ENCODE measurements around the gene TMPRSS7. TPM values are rescaled to one million over a fixed set of nuclear protein-coding genes. Genes with fewer than 3 reads are reported as not detected.

Gene TMPRSS7
- polyA plus RNA-seq, 1 of the 3 experiments (the other 2 are of a cell fraction), result 0.02 TPM

- TF ChIP-seq SIN3A (IDR thresholded peaks at IDR 0.05; ENCODE audit: borderline replicate concordance, low read depth, low read length), result no peak
- TF ChIP-seq FOXJ3 (CRISPR knock-in tag; IDR thresholded peaks at IDR 0.05), result no peak
- no peak for TF ChIP-seq RFX5 (IDR thresholded peaks at IDR 0.05; ENCODE audit: low read length)
- TF ChIP-seq CTCF (IDR thresholded peaks at IDR 0.05), result no peak
- no peak for TF ChIP-seq USF2 (IDR thresholded peaks at IDR 0.05; ENCODE audit: borderline replicate concordance, low read depth, low read length)
- no peak for TF ChIP-seq PBX3 (IDR thresholded peaks at IDR 0.05)
- no peak overlapping the region for H3K27ac ChIP-seq (ENCODE audit: low read depth in 2 of 2, low read length in 1 of 2)
- 0 out of 2 replicates have a peak overlapping the region, but pooled peaks have one; percentile 6 for H3K9ac ChIP-seq
- H3K9me2 ChIP-seq, result no peaks in the 10 kb centered on the region
- ChIA-PET CTCF (interaction anchor here (0.6 to 2.3 kb wide), 3 partner anchors 12 to 1102 kb away, joined by 3 to 8 read pairs (median 8); no protein-coding TSS in a partner anchor), POLR2A (no interaction called here)
- WGBS (ENCODE audit: low lambda C conversion rate), result 78% methylated on average over 5 of the region's 5 CpGs
- DNase-seq, result no peak
- H3K9me3 ChIP-seq, result no peaks in the 10 kb centered on the region
- 0 out of 2 replicates have a peak overlapping the region, but pooled peaks have one; percentile 18 for H2AFZ ChIP-seq (ENCODE audit: low read depth)
- no peaks in the 10 kb centered on the region for H3K79me2 ChIP-seq (ENCODE audit: insufficient read depth)
- no peak overlapping the region for H3K4me2 ChIP-seq
- no peaks in the 10 kb centered on the region for H4K20me1 ChIP-seq (ENCODE audit: insufficient read depth)
- H3K36me3 ChIP-seq (replicated peaks in 1 of 2; ENCODE audit: control insufficient read depth in 1 of 2, insufficient read depth in 2 of 2, low read length in 1 of 2), result no peaks in the 10 kb centered on the region
- no peaks in the 10 kb centered on the region for H3K27me3 ChIP-seq (ENCODE audit: insufficient read depth)
- no peaks in the 10 kb centered on the region; a peak in 1 of 4 replicates for H3K4me1 ChIP-seq (ENCODE audit: control insufficient read depth in 1 of 2, insufficient read depth in 2 of 2, low read depth in 1 of 2, low read length in 1 of 2)
- no peak overlapping the region for H3K4me3 ChIP-seq (ENCODE audit: low read depth in 2 of 2, low read length in 1 of 2)
- no peaks in the 10 kb centered on the region for H3F3A ChIP-seq (replicated peaks; ENCODE audit: insufficient read depth)
Observed at GRCh38 chr3:112030901-112031300, 3.6 kb upstream of the TMPRSS7 start.

- Histone ChIP-seq H3K9ac (no peak overlapping the region), H3K9me2 (no peaks in the 10 kb centered on the region), H3K9me3 (no peaks in the 10 kb centered on the region), H3K4me2 (no peak overlapping the region), H3K27ac (ENCODE audit: low read depth in 2 of 2, low read length in 1 of 2) (no peak overlapping the region), H3K36me3 (replicated peaks in 1 of 2; ENCODE audit: control insufficient read depth in 1 of 2, insufficient read depth in 2 of 2, low read length in 1 of 2) (no peaks in the 10 kb centered on the region), H3K4me3 (ENCODE audit: low read depth in 2 of 2, low read length in 1 of 2) (no peak overlapping the region), H3K27me3 (ENCODE audit: insufficient read depth) (no peaks in the 10 kb centered on the region), H3K4me1 (ENCODE audit: control insufficient read depth in 1 of 2, insufficient read depth in 2 of 2, low read depth in 1 of 2, low read length in 1 of 2) (no peaks in the 10 kb centered on the region; a peak in 1 of 4 replicates), H3K79me2 (ENCODE audit: insufficient read depth) (no peaks in the 10 kb centered on the region), H4K20me1 (ENCODE audit: insufficient read depth) (no peaks in the 10 kb centered on the region), H3F3A (replicated peaks; ENCODE audit: insufficient read depth) (no peaks in the 10 kb centered on the region), H2AFZ (ENCODE audit: low read depth) (no peak overlapping the region)
- 73% methylated on average over 4 of the region's 5 CpGs for WGBS (ENCODE audit: low lambda C conversion rate)
- CTCF ChIA-PET, result interaction anchor here (0.9 to 2.3 kb wide), 6 partner anchors 11 to 65 kb away, joined by 3 to 8 read pairs (median 5); no protein-coding TSS in a partner anchor
- TF ChIP-seq SIN3A (IDR thresholded peaks at IDR 0.05; ENCODE audit: borderline replicate concordance, low read depth, low read length) (no peak), NFIC (IDR thresholded peaks at IDR 0.05; ENCODE audit: borderline replicate concordance) (no peak), SMC3 (IDR thresholded peaks at IDR 0.05; ENCODE audit: low read depth, low read length) (no peak), PBX3 (IDR thresholded peaks at IDR 0.05) (no peak)
- POLR2A ChIA-PET, result no interaction called here
- no peak for DNase-seq
Observed at GRCh38 chr3:112032098-112032731, 2.3 kb upstream of the TMPRSS7 start.

Data from SK-N-SH (cell line).